ENCODE data around the gene SLC35A3.

GRCh38 chr1:99945174-99945573, 24.6 kb upstream of the SLC35A3 start:
- no peak for TF ChIP-seq CTCF (conservative IDR thresholded peaks at IDR 0.05; ENCODE audit: low read length)
- TF ChIP-seq EZH2phosphoT487 (IDR thresholded peaks at IDR 0.05; ENCODE audit: borderline replicate concordance), result no peak
